ENCODE data around the gene PXDN.

GRCh38 chr2:1747065-1747941 is 3.0 kb upstream of the PXDN start:
- TF ChIP-seq, protein P1, sequence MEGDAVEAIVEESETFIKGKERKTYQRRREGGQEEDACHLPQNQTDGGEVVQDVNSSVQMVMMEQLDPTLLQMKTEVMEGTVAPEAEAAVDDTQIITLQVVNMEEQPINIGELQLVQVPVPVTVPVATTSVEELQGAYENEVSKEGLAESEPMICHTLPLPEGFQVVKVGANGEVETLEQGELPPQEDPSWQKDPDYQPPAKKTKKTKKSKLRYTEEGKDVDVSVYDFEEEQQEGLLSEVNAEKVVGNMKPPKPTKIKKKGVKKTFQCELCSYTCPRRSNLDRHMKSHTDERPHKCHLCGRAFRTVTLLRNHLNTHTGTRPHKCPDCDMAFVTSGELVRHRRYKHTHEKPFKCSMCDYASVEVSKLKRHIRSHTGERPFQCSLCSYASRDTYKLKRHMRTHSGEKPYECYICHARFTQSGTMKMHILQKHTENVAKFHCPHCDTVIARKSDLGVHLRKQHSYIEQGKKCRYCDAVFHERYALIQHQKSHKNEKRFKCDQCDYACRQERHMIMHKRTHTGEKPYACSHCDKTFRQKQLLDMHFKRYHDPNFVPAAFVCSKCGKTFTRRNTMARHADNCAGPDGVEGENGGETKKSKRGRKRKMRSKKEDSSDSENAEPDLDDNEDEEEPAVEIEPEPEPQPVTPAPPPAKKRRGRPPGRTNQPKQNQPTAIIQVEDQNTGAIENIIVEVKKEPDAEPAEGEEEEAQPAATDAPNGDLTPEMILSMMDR (IDR thresholded peaks at IDR 0.05), result no peak
- TF ChIP-seq POLR2A (IDR thresholded peaks at IDR 0.05), result no peak
- TF ChIP-seq POLR2AphosphoS5 (IDR thresholded peaks at IDR 0.05), result no peak
